Measurements from ENCODE around the gene PACS1. TPM values are rescaled to one million over a fixed set of nuclear protein-coding genes. Genes with fewer than 3 reads are reported as not detected.
"Not testable (repeated sequence)": the region's sequence is repeated elsewhere in the genome, so short reads cannot be mapped to it uniquely, and the experiment has no call there.

Gene PACS1
- polyA plus RNA-seq, 3 donors, result 8.1 to 36.8 (median 12.4) TPM

DNA sequence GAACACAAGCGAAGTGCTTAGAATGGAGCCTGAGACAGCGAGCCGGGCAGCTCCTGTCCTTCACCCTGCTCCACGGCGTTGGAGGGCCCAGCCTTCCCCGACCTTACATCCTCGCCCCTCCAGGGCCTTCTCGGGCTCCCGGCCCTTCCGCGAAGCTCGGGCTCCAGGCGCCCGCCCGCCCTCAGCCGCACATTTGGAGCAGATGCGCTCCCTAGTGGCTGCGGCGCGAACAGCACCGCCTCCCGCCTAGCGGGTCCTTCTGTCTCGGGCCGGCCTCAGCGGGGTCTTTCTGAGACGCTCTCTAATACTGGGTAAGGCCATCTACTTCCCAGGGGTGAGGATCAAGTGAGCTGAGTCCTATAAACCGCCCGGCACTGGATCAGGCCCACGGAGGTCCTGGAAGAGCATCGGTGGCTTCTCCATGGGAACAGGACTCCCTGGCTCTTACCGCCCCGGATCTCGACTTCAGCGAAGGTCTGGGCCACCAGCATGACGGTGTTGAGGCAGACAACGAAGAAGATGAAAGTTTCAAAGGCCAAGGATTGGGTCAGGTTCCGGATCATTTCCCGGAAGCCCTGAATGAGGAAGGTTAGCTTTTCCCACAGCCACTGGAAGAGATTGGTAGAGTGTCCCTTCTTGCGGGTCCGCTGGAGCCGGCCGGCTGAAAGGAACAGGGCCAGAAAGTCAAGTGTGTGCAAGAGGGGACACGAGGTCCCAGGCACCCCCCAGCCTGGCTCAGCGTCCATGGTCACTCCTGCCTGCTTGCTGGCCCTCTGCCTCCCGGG, 47.5 kb upstream of the PACS1 start:
- H3K9ac ChIP-seq (ENCODE audit: insufficient read depth, low read length, poor library complexity, severe bottlenecking), result peak overlapping the region; percentile 34
- Mint-ChIP-seq H3K36me3 (peaks cover 9 to 12% of the 10 kb centered on the region in 2 donors), H3K9me3 (peaks cover 0 to 2% (median 0%) of the 10 kb centered on the region in 7 donors), H3K4me3 (peak overlapping the region; percentile 57 to 84), H3K27me3 (ENCODE audit: low read depth in 3 of 3) (peaks cover 11 to 14% (median 13%) of the 10 kb centered on the region in 3 donors), H3K4me1 (peaks cover 31% of the 10 kb centered on the region), H3K27ac (peak overlapping the region in 5 of 7 donors; percentile 30 to 93 (median 77))
- intact Hi-C loops (cut with micrococcal nuclease), result loop anchor here in 1 of 2 donors (2.0 to 5.0 kb wide), 2 partner anchors 20 to 35 kb away; partner anchors contain the start of genes BANF1 and EIF1AD
- peak; percentile 65 to 76 (median 70) for DNase-seq
- H3K36me3 ChIP-seq (replicated peaks in 1 of 2; ENCODE audit: control insufficient read depth in 1 of 2, insufficient read depth in 2 of 2, low read length in 2 of 2), result peaks cover 0 to 5% of the 10 kb centered on the region in 2 donors
- H3K4me1 ChIP-seq (ENCODE audit: control insufficient read depth in 1 of 2, insufficient read depth in 2 of 2, low read length in 2 of 2), result peaks cover 31 to 32% of the 10 kb centered on the region in 2 donors
- H3K79me2 ChIP-seq (ENCODE audit: insufficient read depth, low read length), result peaks cover 11% of the 10 kb centered on the region
- peak overlapping the region; percentile 80 for H2AFZ ChIP-seq (ENCODE audit: insufficient read depth, low read depth, low read length, poor library complexity, severe bottlenecking)
- WGBS (ENCODE audit: insufficient coverage), result 17% methylated on average over 45 of the region's 46 CpGs
- H4K20me1 ChIP-seq (ENCODE audit: insufficient read depth, low read length), result no peaks in the 10 kb centered on the region
- no peak overlapping the region for H3K27ac ChIP-seq (ENCODE audit: low read depth in 1 of 2, low read length in 2 of 2)
- H3K27me3 ChIP-seq (ENCODE audit: control insufficient read depth in 2 of 2, insufficient read depth in 2 of 2, low read length in 2 of 2), result peaks cover 0 to 4% of the 10 kb centered on the region in 2 donors
- H3K9me3 ChIP-seq (replicated peaks in 1 of 2; ENCODE audit: control insufficient read depth in 1 of 2, insufficient read depth in 1 of 2, low read length in 2 of 2), result no peaks in the 10 kb centered on the region
- peak overlapping the region; percentile 69 for H3K4me2 ChIP-seq (replicated peaks; ENCODE audit: extremely low read depth, low read length, poor library complexity, severe bottlenecking)
- H3K4me3 ChIP-seq (replicated peaks in 1 of 3; ENCODE audit: low read depth in 2 of 3, low read length in 3 of 3), result peak overlapping the region in 1 of 3 experiments; percentile 42
- TF ChIP-seq, protein P1, sequence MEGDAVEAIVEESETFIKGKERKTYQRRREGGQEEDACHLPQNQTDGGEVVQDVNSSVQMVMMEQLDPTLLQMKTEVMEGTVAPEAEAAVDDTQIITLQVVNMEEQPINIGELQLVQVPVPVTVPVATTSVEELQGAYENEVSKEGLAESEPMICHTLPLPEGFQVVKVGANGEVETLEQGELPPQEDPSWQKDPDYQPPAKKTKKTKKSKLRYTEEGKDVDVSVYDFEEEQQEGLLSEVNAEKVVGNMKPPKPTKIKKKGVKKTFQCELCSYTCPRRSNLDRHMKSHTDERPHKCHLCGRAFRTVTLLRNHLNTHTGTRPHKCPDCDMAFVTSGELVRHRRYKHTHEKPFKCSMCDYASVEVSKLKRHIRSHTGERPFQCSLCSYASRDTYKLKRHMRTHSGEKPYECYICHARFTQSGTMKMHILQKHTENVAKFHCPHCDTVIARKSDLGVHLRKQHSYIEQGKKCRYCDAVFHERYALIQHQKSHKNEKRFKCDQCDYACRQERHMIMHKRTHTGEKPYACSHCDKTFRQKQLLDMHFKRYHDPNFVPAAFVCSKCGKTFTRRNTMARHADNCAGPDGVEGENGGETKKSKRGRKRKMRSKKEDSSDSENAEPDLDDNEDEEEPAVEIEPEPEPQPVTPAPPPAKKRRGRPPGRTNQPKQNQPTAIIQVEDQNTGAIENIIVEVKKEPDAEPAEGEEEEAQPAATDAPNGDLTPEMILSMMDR (IDR thresholded peaks at IDR 0.05), result peak; percentile 98

DNA sequence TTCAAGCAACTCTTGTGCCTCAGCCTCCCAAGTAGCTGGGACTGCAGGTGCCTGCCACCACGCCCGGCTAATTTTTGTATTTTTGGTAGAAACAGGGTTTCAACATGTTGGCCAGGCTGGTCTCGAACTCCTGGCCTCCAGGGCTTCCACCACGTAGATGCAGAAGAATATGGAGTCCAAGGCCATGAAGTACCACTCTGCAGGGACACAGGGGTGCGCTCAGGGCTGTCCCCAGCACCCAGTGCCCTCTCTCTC, 47.0 kb upstream of the PACS1 start:
- H3K27me3 ChIP-seq (ENCODE audit: control insufficient read depth in 2 of 2, insufficient read depth in 2 of 2, low read length in 2 of 2); H4K20me1 ChIP-seq (ENCODE audit: insufficient read depth, low read length); H3K4me2 ChIP-seq (replicated peaks; ENCODE audit: extremely low read depth, low read length, poor library complexity, severe bottlenecking); H3K27ac ChIP-seq (ENCODE audit: low read depth in 1 of 2, low read length in 2 of 2); H3K36me3 Mint-ChIP-seq; H3K4me3 ChIP-seq (replicated peaks in 1 of 3; ENCODE audit: low read depth in 2 of 3, low read length in 3 of 3); H3K9me3 Mint-ChIP-seq; DNase-seq; H3K9ac ChIP-seq (ENCODE audit: insufficient read depth, low read length, poor library complexity, severe bottlenecking); H3K9me3 ChIP-seq (replicated peaks in 1 of 2; ENCODE audit: control insufficient read depth in 1 of 2, insufficient read depth in 1 of 2, low read length in 2 of 2); H3K4me3 Mint-ChIP-seq; H2AFZ ChIP-seq (ENCODE audit: insufficient read depth, low read depth, low read length, poor library complexity, severe bottlenecking); H3K36me3 ChIP-seq (replicated peaks in 1 of 2; ENCODE audit: control insufficient read depth in 1 of 2, insufficient read depth in 2 of 2, low read length in 2 of 2): not testable (repeated sequence)
- intact Hi-C loops (cut with micrococcal nuclease), result loop anchor here in 1 of 2 donors (2.0 to 5.0 kb wide), 2 partner anchors 20 to 36 kb away; partner anchors contain the start of genes BANF1 and EIF1AD
- Histone ChIP-seq H3K4me1 (ENCODE audit: control insufficient read depth in 1 of 2, insufficient read depth in 2 of 2, low read length in 2 of 2) (peaks cover 31 to 32% of the 10 kb centered on the region in 2 donors), H3K79me2 (ENCODE audit: insufficient read depth, low read length) (peaks cover 11% of the 10 kb centered on the region)
- H3K27me3 Mint-ChIP-seq (ENCODE audit: low read depth in 3 of 3), result peaks cover 14 to 18% (median 18%) of the 10 kb centered on the region in 3 donors
- H3K27ac Mint-ChIP-seq, result peak overlapping the region in 1 of 7 donors; percentile 77
- WGBS (ENCODE audit: insufficient coverage), result 100% methylated on average over 1 of the region's 5 CpGs
- H3K4me1 Mint-ChIP-seq, result peaks cover 31% of the 10 kb centered on the region
